ENCODE data around the gene MRPS18C.

GRCh38 chr4:83473966-83474365, 18.1 kb downstream of the MRPS18C start:
- TF ChIP-seq CTCF (IDR thresholded peaks at IDR 0.05): no peak
- TF ChIP-seq POLR2A (IDR thresholded peaks at IDR 0.05): no peak
